Ishikawa (cell line): ENCODE measurements around the gene FOXI3.

Experiments used
- EGR1 ChIP-seq: IDR thresholded peaks from 2 replicates; pipeline ENCODE4 v1.6.1; 2012
- EP300 ChIP-seq: IDR thresholded peaks from 2 replicates; pipeline ENCODE4 v1.6.1; 2012; ENCODE audit warnings: borderline replicate concordance
- FOXM1 ChIP-seq: IDR thresholded peaks from 2 replicates; pipeline ENCODE4 v1.6.1; 2012; ENCODE audit warnings: low read depth, borderline replicate concordance
- MAX ChIP-seq: IDR thresholded peaks from 2 replicates; pipeline ENCODE4 v1.6.1; 2012
- RAD21 ChIP-seq: IDR thresholded peaks from 2 replicates; pipeline ENCODE4 v1.6.1; 2012; ENCODE audit warnings: low read depth
- REST ChIP-seq: IDR thresholded peaks from 2 replicates; pipeline ENCODE4 v1.6.1; 2012; ENCODE audit warnings: low read depth, mild to moderate bottlenecking
- TAF1 ChIP-seq: IDR thresholded peaks from 2 replicates; pipeline ENCODE4 v1.6.1; 2012; ENCODE audit warnings: low read depth, mild to moderate bottlenecking
- TCF12 ChIP-seq: IDR thresholded peaks from 2 replicates; pipeline ENCODE4 v1.6.1; 2012; ENCODE audit warnings: low read depth
- USF1 ChIP-seq: IDR thresholded peaks from 2 replicates; pipeline ENCODE4 v1.6.1; 2012
- YY1 ChIP-seq: IDR thresholded peaks from 2 replicates; pipeline ENCODE4 v1.6.1; 2012; ENCODE audit warnings: low read depth
- ZBTB7A ChIP-seq: IDR thresholded peaks from 2 replicates; pipeline ENCODE4 v1.6.1; 2012; ENCODE audit warnings: low read depth

- no peak for TF ChIP-seq EGR1
- TF ChIP-seq EP300: no peak
- TF ChIP-seq REST: no peak
- TF ChIP-seq MAX: no peak
- no peak for TF ChIP-seq RAD21
- no peak for TF ChIP-seq YY1
- no peak for TF ChIP-seq TCF12
- TF ChIP-seq FOXM1: no peak
- TF ChIP-seq ZBTB7A: no peak
- no peak for TF ChIP-seq TAF1
- TF ChIP-seq USF1: no peak
These were observed 54.3 kb downstream of the FOXI3 start for GRCh38 chr2:88398180-88398579.
